HG02870 (cell line): ENCODE results near the gene LANCL3.

Experiments
- ATAC-seq: cut with Tn5 transposase; IDR thresholded peaks from one replicate; pipeline ENCODE4 v1.9.1; 2021; ENCODE audit warnings: mild to moderate bottlenecking, moderate library complexity; ENCODE audit not compliant: unreplicated experiment

Gene LANCL3

DNA sequence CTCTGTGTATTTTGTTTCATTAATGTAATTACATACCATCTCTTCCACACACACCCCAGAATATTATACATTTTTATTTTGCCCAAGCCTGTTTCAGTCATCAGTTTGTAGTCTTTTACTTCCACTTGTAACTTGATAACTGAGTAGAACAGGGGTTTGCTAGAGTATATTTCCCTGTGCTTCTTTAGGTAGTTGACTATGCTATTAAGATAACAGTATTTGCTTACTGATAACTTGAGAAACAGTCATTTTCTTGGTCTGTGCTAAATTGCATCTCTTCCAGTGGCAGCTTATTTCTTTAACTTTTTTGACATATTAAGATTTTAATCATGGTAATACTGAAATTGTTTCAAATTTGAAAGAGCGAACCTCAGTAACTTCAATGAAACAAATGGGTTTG lies 107.1 kb downstream of the LANCL3 start:
- ATAC-seq: no peak

GRCh38 chrX:37679230-37679629 lies 107.8 kb downstream of the LANCL3 start:
- ATAC-seq: no peak

- no peak for ATAC-seq
Observed at GRCh38 chrX:37679888-37680287, 108.4 kb downstream of the LANCL3 start.

DNA sequence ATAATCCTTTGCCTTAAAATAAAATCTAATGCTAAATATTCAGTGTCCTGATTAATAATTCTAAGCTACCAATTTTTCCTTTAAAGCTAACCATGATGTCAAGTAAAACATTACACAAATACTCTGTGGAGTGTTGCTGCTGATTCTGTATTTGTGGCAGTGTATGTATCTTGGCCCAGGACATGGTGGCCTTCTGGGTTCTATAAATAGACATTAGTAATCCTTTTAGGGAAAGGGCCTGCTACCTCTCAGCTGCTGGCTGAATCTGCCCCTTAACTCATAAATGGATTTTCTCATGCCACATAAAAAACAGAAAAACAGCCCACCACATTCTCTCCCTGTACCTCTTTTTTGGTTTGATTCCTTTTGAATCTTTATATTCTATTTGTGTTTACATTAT lies 113.0 kb downstream of the LANCL3 start:
- ATAC-seq: no peak

DNA sequence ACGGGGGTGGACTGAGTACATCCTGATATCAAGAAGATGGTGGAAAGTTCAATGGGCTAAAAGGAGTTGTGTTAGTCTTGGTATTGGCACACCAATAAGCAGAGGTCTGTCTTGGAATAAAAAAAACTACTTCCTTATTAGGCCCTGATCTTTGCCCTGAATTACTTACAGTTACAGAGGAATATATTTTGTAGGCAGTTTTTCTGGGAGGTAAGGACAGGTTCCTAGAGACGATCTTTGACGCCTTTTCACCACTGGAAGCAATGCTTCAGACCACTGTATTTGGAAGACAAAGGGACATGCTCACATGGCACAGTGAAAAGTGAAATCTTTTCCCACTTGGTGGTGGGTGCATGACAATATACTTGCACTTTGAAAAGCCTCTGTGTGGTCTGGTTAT lies 113.5 kb downstream of the LANCL3 start:
- no peak for ATAC-seq

DNA sequence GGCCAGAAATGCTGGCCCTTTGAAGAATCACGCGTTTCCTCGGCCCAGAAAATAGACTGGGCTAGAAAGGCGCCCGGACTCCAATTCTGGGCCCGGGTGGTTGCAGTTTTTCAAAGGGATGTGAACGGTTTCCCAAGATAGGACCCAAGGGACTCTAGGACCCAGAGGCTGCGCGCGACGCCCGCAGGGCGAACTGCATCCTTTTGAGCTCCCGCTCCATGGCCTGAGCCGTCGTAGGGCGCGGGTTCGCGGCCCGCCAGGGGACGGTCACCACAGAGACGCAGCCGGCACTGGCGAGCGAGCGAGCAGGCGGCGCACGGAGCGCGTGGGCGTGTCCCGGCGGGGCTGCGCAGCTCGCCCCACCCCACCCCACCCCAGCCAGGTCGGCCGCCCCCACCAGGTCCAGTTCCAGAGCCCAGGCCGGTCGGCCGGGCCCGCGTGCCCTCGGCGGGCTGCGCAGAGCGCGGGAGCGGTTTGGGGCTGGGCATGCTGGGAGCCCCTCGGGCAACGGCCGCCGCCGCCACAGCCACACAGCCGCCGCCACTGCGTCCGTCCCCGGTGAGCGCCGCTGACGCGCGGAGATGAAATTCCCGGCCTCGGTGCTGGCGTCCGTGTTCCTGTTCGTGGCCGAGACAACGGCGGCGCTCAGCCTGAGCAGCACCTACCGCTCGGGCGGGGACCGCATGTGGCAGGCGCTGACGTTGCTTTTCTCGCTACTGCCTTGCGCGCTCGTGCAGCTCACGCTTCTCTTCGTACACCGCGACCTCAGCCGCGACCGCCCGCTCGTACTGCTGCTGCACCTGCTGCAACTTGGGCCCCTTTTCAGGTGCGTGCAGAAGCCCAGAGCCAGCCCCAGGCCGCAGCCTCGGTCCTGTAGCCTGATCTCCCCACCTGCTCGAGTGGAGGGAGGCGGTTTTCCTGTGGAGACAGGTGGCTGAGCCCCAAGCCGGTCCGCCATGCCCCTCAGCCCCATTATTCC lies 114.2 kb downstream of the LANCL3 start, which contains the start of gene XK:
XK (plus strand) TSS at position 411 of the 979 bp plus-strand sequence; CDS start at position 582, 171 bp downstream.
- ATAC-seq: peak; percentile 75

DNA sequence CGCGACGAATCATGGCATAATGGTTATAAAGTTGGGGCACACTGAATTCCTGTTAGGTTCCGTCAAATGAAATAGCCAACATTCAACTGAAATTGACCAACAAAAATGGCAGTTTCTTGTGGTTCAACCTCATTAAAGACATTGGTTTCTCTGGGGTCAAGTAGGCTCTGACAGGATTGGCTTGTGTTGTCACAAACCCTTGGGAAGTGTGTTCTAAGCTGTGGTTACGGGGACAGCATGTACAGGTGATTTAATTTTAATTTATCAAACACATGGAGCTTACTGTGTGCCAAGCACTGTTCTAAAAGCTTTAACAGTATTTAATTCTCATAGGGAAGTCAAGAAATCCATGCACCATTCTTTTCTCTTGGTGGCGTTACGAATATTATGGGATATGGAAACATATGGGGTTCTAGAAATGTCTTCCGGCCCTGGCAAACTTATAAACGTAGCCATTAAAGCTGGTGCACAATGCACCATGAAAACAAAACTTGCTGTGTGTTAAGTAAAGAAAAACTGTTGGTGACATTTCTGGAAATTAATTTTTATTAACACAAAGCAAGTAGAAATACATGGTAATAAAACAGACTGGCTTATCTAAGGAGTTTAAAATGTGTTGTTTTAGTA lies 115.0 kb downstream of the LANCL3 start:
- no peak for ATAC-seq

- no peak for ATAC-seq
Observed at GRCh38 chrX:37686996-37687395, 115.5 kb downstream of the LANCL3 start.

DNA sequence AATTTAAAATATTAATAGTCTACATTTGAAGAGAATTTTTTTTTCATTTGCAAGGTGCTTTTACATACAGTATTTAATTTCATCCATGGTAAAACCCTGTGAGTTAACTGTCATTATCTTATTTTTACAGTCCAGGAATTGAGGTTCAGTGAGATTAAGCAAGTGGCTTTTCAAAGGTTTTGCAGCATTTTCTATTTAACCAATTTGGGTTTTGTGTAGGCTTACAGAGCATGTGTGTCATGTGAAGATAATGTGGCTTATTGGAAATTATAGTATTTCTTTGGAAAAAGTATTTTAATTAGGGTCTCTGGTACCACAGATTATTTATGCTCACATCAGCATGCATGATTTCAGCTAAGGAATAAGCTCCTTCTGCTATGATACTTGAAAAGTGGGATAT lies 118.7 kb downstream of the LANCL3 start:
- no peak for ATAC-seq

GRCh38 chrX:37692918-37693317 lies 121.5 kb downstream of the LANCL3 start:
- ATAC-seq: no peak

GRCh38 chrX:37697169-37697760 lies 125.8 kb downstream of the LANCL3 start:
- ATAC-seq: no peak

DNA sequence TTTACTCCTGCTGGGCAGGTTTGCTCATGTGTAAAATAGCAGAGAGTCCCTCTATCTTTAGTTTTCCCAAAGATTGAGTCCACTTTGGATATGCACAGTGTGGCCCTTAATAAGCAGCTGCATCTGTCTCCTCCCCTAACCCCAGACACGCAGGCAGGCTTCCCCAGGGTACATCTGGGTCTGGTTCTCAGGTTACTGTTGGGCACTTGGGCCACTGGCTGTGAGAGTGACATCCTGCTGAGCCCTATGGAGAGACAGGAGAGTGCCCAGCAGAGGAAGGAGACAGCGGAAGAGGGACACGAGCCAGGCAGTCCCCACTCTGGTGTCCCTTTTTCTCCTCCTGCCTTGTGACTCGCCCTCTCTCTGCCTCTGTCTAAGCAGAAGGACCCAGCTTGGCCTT lies 130.1 kb downstream of the LANCL3 start:
- ATAC-seq: no peak

GRCh38 chrX:37711991-37712390 lies 140.5 kb downstream of the LANCL3 start:
- ATAC-seq: no peak

DNA sequence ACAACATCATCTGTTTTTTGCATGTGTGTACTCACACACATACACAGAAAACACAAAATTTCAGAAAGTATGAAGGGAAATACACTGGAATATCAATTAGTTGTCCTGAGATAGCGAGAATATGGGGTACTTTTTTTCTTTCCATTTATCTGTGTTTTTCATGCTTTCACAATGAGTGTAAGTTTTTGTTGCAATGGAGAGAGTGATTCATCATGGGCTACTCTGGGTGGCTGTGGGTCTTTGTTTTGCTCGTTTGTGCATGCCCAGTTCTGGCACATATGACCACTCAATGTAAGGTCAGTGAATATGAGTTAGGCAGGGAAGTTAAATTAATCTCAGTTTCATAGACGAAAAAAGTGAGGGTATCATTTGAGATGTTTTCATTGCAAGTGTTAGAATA lies 141.0 kb downstream of the LANCL3 start:
- ATAC-seq: peak; percentile 67

DNA sequence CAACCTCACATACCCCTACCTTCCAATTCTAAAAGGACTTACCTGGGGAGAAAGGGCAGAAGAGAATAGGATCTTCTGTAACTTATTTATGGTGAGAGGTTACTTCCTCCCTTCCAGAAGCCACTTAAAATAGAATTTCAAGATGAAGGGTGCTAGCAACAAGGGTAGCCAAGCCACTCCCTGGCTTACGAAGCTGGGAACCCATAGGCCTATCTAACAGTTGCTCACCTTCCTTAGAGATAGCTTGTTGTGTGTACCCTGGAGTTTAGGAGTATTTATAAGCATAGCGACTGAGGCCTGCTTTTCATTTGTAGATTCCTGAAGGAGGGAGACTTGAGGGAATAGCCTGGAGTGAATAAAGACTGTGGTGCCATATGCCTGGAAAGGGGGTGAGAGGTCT lies 143.0 kb downstream of the LANCL3 start:
- ATAC-seq: no peak

- ATAC-seq: no peak
Observed at GRCh38 chrX:37716602-37717001, 145.1 kb downstream of the LANCL3 start.

- no peak for ATAC-seq
Observed at GRCh38 chrX:37717708-37718107, 146.2 kb downstream of the LANCL3 start.

DNA sequence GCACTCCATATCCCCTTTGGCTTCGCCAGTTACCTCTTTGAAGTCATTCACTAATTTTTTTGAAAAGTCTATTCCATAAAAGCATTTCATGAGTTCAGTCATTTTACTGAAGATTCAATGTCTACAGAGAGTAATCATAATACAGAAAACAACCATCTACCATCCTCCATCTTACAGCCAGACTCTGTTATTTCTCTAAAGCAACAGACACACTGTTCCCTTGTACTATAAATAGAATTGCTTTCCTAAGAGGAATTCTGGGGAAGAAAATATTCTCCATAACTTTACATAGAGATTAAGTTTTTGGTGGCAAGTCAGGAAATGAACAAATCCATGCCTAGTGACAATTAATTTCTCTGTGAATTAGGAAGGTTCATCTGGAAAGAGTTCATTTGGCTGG lies 151.1 kb downstream of the LANCL3 start:
- ATAC-seq: no peak

DNA sequence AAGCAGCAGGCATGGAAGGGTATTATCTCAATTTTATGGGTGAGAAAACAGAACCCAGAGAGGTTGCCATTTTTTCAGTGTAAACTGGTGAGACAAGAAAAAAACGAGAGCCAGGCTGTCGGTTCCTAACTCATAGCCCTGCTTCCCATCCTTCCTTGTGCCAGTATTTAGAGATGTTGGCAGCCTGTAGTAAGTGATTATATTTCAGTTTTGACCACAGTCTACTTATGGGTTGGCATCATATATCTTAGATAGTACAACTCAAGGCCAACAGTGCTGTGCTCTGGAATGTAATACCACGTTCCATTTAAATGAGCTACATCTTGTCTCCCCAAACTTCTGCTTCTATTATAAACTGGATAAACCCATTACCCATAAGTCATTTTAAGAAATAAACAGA lies 154.9 kb downstream of the LANCL3 start:
- ATAC-seq: no peak
